ENCODE results near the gene PEAK3. TPM values are rescaled to one million over a fixed set of nuclear protein-coding genes. Genes with fewer than 3 reads are reported as not detected.

The PEAK3 gene
- total and polyA plus RNA-seq, 9 donors, result 0.10 to 0.62 (median 0.26) TPM; not detected in 3

DNA sequence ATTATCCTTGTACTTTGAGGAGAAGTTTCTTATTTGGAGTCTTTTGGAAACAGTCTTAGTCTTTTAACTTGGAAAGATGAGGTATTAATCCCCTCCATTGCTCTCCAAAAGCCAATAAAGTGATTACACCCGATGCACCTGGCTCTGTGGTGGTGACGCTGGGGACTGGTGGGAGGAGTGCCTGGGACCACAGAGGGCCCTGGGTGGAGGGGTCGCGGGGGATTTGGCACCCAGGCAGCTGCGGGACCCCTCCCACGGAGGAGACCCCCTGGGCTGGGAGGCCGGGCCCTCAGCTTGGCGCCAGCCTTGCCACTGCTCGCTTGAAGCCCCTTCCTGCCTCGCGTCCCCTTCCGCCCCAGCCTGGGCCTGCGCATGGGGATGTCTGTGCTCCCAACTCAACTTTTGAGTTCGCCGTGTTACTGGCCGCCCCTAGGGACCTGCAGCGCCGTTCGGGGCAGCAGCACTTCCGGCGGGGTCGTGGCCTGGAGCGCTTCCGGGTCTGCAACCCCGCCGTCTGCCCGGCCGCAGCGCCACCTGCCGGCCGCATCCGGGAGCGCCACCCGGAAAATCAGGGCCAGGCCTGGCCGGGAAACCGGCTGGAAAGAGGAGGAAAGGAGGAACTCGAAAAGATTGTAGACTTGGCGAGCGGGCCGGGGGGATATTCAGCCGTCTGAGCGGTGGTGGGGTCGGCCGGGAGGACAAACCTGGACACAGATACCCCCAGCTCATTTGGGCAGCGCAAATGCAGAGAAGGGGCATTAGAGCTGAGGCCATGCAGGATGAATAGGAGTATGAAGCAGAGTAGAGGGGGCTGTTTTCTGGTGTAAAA, 8.4 kb downstream of the PEAK3 start:
- Histone ChIP-seq H3K4me3 (peak overlapping the region; percentile 17), H3K27ac (peak overlapping the region; percentile 28 to 35), H3K4me1 (ENCODE audit: insufficient read depth) (peaks cover 20% of the 10 kb centered on the region), H3K9me3 (no peaks in the 10 kb centered on the region), H3K27me3 (no peaks in the 10 kb centered on the region), H3K36me3 (no peaks in the 10 kb centered on the region)
- TF ChIP-seq EP300 (IDR thresholded peaks at IDR 0.05) (no peak), POLR2A (IDR thresholded peaks at IDR 0.05) (no peak)
- TF ChIP-seq, protein P1, sequence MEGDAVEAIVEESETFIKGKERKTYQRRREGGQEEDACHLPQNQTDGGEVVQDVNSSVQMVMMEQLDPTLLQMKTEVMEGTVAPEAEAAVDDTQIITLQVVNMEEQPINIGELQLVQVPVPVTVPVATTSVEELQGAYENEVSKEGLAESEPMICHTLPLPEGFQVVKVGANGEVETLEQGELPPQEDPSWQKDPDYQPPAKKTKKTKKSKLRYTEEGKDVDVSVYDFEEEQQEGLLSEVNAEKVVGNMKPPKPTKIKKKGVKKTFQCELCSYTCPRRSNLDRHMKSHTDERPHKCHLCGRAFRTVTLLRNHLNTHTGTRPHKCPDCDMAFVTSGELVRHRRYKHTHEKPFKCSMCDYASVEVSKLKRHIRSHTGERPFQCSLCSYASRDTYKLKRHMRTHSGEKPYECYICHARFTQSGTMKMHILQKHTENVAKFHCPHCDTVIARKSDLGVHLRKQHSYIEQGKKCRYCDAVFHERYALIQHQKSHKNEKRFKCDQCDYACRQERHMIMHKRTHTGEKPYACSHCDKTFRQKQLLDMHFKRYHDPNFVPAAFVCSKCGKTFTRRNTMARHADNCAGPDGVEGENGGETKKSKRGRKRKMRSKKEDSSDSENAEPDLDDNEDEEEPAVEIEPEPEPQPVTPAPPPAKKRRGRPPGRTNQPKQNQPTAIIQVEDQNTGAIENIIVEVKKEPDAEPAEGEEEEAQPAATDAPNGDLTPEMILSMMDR (IDR thresholded peaks at IDR 0.05), result peak; percentile 96 to 99 (median 96)
- peak; percentile 65 to 87 (median 75) for DNase-seq
- 10 to 20% (median 17%) methylated on average over 36 to 45 of the region's 45 CpGs for WGBS, 3 donors
- intact Hi-C loops (cut with DNase I), result loop anchor here (2.0 to 10.0 kb wide), 8 partner anchors 36 to 341 kb away; partner anchors contain the start of genes PLEKHJ1 (in 3 of the 4), SF3A2 (in 3 of the 4), DOT1L (in 2 of the 4) and AP3D1 (in 1 of the 4)

DNA sequence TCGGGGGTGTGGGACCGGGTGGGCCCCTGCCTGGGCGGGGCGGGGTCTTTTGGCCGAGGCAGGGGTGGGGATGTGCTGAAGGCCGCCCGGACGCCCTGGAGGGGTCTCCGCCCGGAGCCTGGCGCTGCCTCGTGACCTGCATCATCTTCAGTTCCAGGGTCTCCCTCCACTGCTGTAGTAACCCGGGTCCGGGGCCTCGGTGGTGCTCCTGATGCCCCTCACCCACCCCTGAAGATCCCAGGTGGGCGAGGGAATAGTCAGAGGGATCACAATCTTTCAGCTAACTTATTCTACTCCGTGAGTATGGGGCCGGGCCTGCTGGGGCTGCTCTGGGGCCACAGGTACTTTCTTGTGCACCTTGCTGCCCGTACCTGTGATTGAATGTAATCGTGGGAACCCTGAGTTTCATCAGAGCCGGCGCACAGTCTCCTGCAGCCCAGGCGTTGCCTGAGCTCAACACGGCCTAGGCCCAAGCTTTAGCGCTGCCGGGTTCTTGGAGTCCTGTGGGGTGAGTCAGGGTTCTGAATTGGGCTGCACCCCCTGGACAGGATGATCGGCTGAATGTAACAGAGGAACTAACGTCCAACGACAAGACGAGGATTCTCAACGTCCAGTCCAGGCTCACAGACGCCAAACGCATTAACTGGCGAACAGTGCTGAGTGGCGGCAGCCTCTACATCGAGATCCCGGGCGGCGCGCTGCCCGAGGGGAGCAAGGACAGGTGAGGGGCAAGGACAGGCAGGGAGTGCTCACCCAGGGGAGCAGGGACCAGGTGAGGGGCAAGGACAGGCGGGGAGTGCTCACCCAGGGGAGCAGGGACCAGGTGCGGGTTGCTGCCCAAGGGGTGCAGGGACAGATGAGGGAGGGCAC, 10.5 kb downstream of the PEAK3 start:
- peak in 2 of 5 donors; percentile 49 to 57 for DNase-seq
- intact Hi-C loops (cut with DNase I), result loop anchor here (2.0 to 10.0 kb wide), 8 partner anchors 34 to 343 kb away; partner anchors contain the start of genes PLEKHJ1 (in 4 of the 4), SF3A2 (in 4 of the 4), DOT1L (in 2 of the 4) and AP3D1 (in 1 of the 4)
- Histone ChIP-seq H3K27ac (peak overlapping the region; percentile 95 to 99), H3K36me3 (no peaks in the 10 kb centered on the region), H3K9me3 (no peaks in the 10 kb centered on the region), H3K4me3 (peak overlapping the region; percentile 98), H3K4me1 (ENCODE audit: insufficient read depth) (peaks cover 25% of the 10 kb centered on the region), H3K27me3 (no peaks in the 10 kb centered on the region)
- 15 to 28% (median 17%) methylated on average over 33 to 43 of the region's 43 CpGs for WGBS, 3 donors
- no peak for TF ChIP-seq EP300 (IDR thresholded peaks at IDR 0.05)
- no peak for TF ChIP-seq POLR2A (IDR thresholded peaks at IDR 0.05)
- TF ChIP-seq, protein P1 (IDR thresholded peaks at IDR 0.05), result no peak

DNA sequence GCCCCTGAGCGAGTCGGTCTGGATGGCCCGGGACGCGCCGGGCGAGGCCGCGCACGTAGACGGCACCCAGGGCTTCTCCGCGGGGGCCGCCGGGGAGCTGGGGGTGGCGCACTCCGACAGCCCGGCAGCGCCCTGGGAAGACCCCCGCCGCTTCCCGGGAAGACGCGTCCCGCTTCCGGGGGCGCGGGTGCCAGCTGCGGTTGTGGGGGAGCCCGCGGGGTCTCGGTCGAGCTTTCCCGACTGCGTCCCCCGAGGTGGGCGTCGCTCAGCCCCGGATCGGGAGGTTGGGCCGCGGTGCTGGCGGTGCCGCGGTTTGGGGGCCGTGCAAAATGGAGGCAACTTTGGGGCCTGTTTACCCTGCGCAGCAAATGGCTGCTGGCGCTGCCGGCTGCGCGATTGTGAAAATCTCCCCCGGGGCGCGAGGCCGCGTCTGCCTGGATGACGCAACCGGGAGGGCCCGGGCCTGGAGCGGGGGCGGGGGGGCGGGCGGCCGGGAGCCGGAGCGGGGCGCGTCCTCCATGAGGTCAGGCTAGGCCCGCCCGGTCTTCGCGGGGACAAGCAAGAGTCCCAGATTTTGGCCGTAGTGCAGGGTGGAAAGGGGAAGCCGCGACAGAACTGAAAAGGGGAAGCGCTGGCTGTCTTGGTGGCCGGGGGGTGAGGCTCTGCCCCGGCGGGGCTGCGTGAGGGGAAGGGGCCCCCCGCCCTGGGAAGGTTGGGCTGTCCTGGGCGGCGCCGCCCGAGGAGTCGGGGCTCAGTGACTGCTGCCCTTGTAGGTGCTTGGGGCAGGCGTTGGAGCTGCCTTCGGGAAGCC, 11.3 kb downstream of the PEAK3 start:
- Histone ChIP-seq H3K27me3 (no peaks in the 10 kb centered on the region), H3K27ac (peak overlapping the region; percentile 95 to 99), H3K4me1 (ENCODE audit: insufficient read depth) (peaks cover 20% of the 10 kb centered on the region), H3K36me3 (no peaks in the 10 kb centered on the region), H3K4me3 (peak overlapping the region; percentile 98), H3K9me3 (no peaks in the 10 kb centered on the region)
- 0 to 1% (median 1%) methylated on average over 30 to 88 of the region's 88 CpGs for WGBS, 3 donors
- intact Hi-C loops (cut with DNase I), result loop anchor here (2.0 to 10.0 kb wide), 8 partner anchors 33 to 344 kb away; partner anchors contain the start of genes PLEKHJ1 (in 3 of the 4), SF3A2 (in 3 of the 4), DOT1L (in 2 of the 4) and AP3D1 (in 1 of the 4)
- DNase-seq, result peak; percentile 86 to 92 (median 90)
- TF ChIP-seq, protein P1 (IDR thresholded peaks at IDR 0.05), result no peak
- TF ChIP-seq POLR2A (IDR thresholded peaks at IDR 0.05), result peak; percentile 74
- no peak for TF ChIP-seq EP300 (IDR thresholded peaks at IDR 0.05)
